Spleen (tissue), 11 donors: ENCODE results near the gene SLC1A3. TPM values are rescaled to one million over a fixed set of nuclear protein-coding genes. Genes with fewer than 3 reads are reported as not detected.

ENCODE experiments used
- DNase-seq: peaks from one replicate; pipeline ENCODE4 v3.0.0-alpha.2; 2020
- H3K27ac ChIP-seq, 8 donors: fragments of 200-600 bp; sonication (generic) in 7 of 8; 1 replicate in 4 of 8; 2 replicates in 4 of 8; pipeline versions ENCODE4 v1.5.0 to v1.8.0; 2016 to 2021; ENCODE audit warnings: inconsistent platforms in 4 of 8, mild to moderate bottlenecking in 4 of 8, moderate library complexity in 1 of 8
- H3K27me3 ChIP-seq, 7 donors: fragments of 200-600 bp; sonication (generic) in 6 of 7; replicated peaks in 1 of 7; 1 replicate in 4 of 7; 2 replicates in 3 of 7; pipeline versions ENCODE4 v1.5.0 to v1.8.0; 2016 to 2021; ENCODE audit warnings: inconsistent platforms in 3 of 7, mild to moderate bottlenecking in 1 of 7
- H3K36me3 ChIP-seq, 6 donors: fragments of 200-600 bp; sonication (generic) in 5 of 6; 1 replicate in 4 of 6; 2 replicates in 2 of 6; pipeline versions ENCODE4 v1.5.0 to v1.8.0; 2016 to 2021; ENCODE audit warnings: inconsistent platforms in 2 of 6
- H3K4me1 ChIP-seq, 6 donors: fragments of 200-600 bp; sonication (generic) in 5 of 6; 1 replicate in 3 of 6; 2 replicates in 3 of 6; pipeline versions ENCODE4 v1.5.0 to v1.8.0; 2016 to 2021; ENCODE audit warnings: inconsistent platforms in 3 of 6
- H3K4me3 ChIP-seq, 8 donors: fragments of 200-600 bp; sonication (generic) in 7 of 8; 1 replicate in 4 of 8; 2 replicates in 4 of 8; pipeline versions ENCODE4 v1.5.0 to v1.8.0; 2016 to 2021; ENCODE audit warnings: inconsistent platforms in 4 of 8, mild to moderate bottlenecking in 4 of 8, moderate library complexity in 2 of 8
- H3K9me3 ChIP-seq, 8 donors: fragments of 200-600 bp; sonication (generic) in 7 of 8; 1 replicate in 4 of 8; 2 replicates in 4 of 8; pipeline versions ENCODE4 v1.5.0 to v1.8.0; 2016 to 2021; ENCODE audit warnings: inconsistent platforms in 4 of 8
- CTCF ChIP-seq, 11 experiments: fragments of 200-600 bp in 7 of 11; fragments of 450-650 bp in 4 of 11; sonication (generic) in 4 of 11; IDR thresholded peaks in 8 of 11; conservative IDR thresholded peaks in 3 of 11; 1 replicate in 7 of 11; 2 replicates in 4 of 11; pipeline versions ENCODE4 v1.4.0 to v1.8.0; 2016 to 2021; ENCODE audit warnings: antibody characterized with exemption in 11 of 11, inconsistent platforms in 4 of 11, mild to moderate bottlenecking in 1 of 11
- POLR2A ChIP-seq, 3 donors: fragments of 450-650 bp; IDR thresholded peaks; one replicate each; pipeline ENCODE4 v1.5.1; 2017; ENCODE audit warnings: antibody characterized with exemption in 3 of 3, mild to moderate bottlenecking in 1 of 3
- POLR2AphosphoS5 ChIP-seq, 3 donors: sonication (generic); formaldehyde crosslinking; IDR thresholded peaks; one replicate each; pipeline ENCODE4 v1.5.1; 2017; ENCODE audit warnings: antibody characterized with exemption in 3 of 3
- WGBS, 5 donors: extraction: QIAGEN DNeasy Blood & Tissue Kit in 3 of 5; methylation state at CpG; one replicate each; pipeline versions ENCODE4 v1.1.5 to v1.1.7; 2013 to 2018; 5-methylcytosine and 5-hydroxymethylcytosine counted together
- intact Hi-C: fragments of 100-400 bp; cut with DNase I; formaldehyde crosslinking; loops from one replicate; pipeline ENCODE4 v1.15.0; 2023; ENCODE audit warnings: low total_unique reads
- polyA plus RNA-seq, 3 donors: library from polyadenylated mRNA; stranded (reverse); fragments of 200-250 nt; gene quantifications; one replicate each; pipeline ENCODE4 v1.2.1, GENCODE V29; 2013
- total RNA-seq, 7 donors: library from RNA; depleted of rRNA in 3 of 7; stranded (reverse); fragments of >200 nt in 3 of 7; fragmentation: NEBNext Ultra II Directional in 4 of 7; extraction: Animal tissue kit (Norgen Biotek cat#: 25700) in 4 of 7; gene quantifications; one replicate each; pipeline versions ENCODE4 v1.1.0 to v1.2.1, GENCODE V29; 2016 to 2021
- donor health status: healthy with polysubstance abuse.
- donor health status: DM: no; HTN: no; CAD: no; lungs with moderate emphysema.
- donor health status: DM: no; HTN: no; CAD: no.
- donor health status: Bipolar disorder and iron deficiency.
- donor health status: healthy.
- donor health status: DM: no; HTN: no; CAD: no.
- donor health status: DM: yes; HTN: yes; CAD: no.

The SLC1A3 gene
- total and polyA plus RNA-seq, 10 donors = 1.5 to 54.7 (median 25.2) TPM

GRCh38 chr5:36593867-36594266, 12.5 kb upstream of the SLC1A3 start:
- Histone ChIP-seq H3K27me3 (no peaks in the 10 kb centered on the region), H3K4me1 (peaks cover 0 to 6% (median 0%) of the 10 kb centered on the region in 6 donors), H3K9me3 (no peaks in the 10 kb centered on the region), H3K27ac (no peak overlapping the region), H3K36me3 (no peaks in the 10 kb centered on the region), H3K4me3 (no peak overlapping the region)
- 42 to 51% (median 46%) methylated on average over 4 of the region's 4 CpGs for WGBS, 5 donors
- no peak for DNase-seq
- intact Hi-C loops = no loop called here
- TF ChIP-seq POLR2AphosphoS5 (IDR thresholded peaks at IDR 0.05) (no peak), CTCF (IDR thresholded peaks at IDR 0.05 in 8 of 11, conservative IDR thresholded peaks at IDR 0.05 in 3 of 11) (no peak), POLR2A (IDR thresholded peaks at IDR 0.05) (no peak)

- no peaks in the 10 kb centered on the region for H3K36me3 ChIP-seq
- no peaks in the 10 kb centered on the region for H3K27me3 ChIP-seq
- H3K9me3 ChIP-seq = no peaks in the 10 kb centered on the region
- intact Hi-C loops = no loop called here
- no peak overlapping the region for H3K4me3 ChIP-seq
- H3K4me1 ChIP-seq = peaks cover 0 to 6% (median 0%) of the 10 kb centered on the region in 6 donors
- DNase-seq = no peak
- TF ChIP-seq POLR2AphosphoS5 (IDR thresholded peaks at IDR 0.05) (no peak), CTCF (IDR thresholded peaks at IDR 0.05 in 8 of 11, conservative IDR thresholded peaks at IDR 0.05 in 3 of 11) (no peak), POLR2A (IDR thresholded peaks at IDR 0.05) (no peak)
- no peak overlapping the region for H3K27ac ChIP-seq
- 89 to 100% (median 96%) methylated on average over 1 of the region's 1 CpG for WGBS, 5 donors
Measured at GRCh38 chr5:36596247-36596646, 10.2 kb upstream of the SLC1A3 start.

- intact Hi-C loops = no loop called here
- no peak for DNase-seq
- Histone ChIP-seq H3K36me3 (no peaks in the 10 kb centered on the region), H3K4me3 (no peak overlapping the region), H3K4me1 (peaks cover 0 to 6% (median 0%) of the 10 kb centered on the region in 6 donors), H3K27me3 (peaks cover 0 to under 1% (median 0%) of the 10 kb centered on the region in 7 donors), H3K27ac (no peak overlapping the region), H3K9me3 (no peaks in the 10 kb centered on the region)
- TF ChIP-seq POLR2AphosphoS5 (IDR thresholded peaks at IDR 0.05) = no peak
- no peak for TF ChIP-seq POLR2A (IDR thresholded peaks at IDR 0.05)
- no peak for TF ChIP-seq CTCF (IDR thresholded peaks at IDR 0.05 in 8 of 11, conservative IDR thresholded peaks at IDR 0.05 in 3 of 11)
- 77 to 90% (median 86%) methylated on average over 6 of the region's 6 CpGs for WGBS, 5 donors
Measured at GRCh38 chr5:36596756-36597155, 9.7 kb upstream of the SLC1A3 start.

GRCh38 chr5:36598045-36598444, 8.4 kb upstream of the SLC1A3 start:
- Histone ChIP-seq H3K27ac (no peak overlapping the region), H3K4me1 (peaks cover 0 to 6% (median 0%) of the 10 kb centered on the region in 6 donors), H3K27me3 (peaks cover 0 to 11% (median 0%) of the 10 kb centered on the region in 7 donors), H3K9me3 (no peaks in the 10 kb centered on the region), H3K4me3 (no peak overlapping the region), H3K36me3 (no peaks in the 10 kb centered on the region)
- intact Hi-C loops = no loop called here
- no peak for DNase-seq
- 75 to 87% (median 82%) methylated on average over 3 of the region's 3 CpGs for WGBS, 5 donors
- TF ChIP-seq CTCF (IDR thresholded peaks at IDR 0.05 in 8 of 11, conservative IDR thresholded peaks at IDR 0.05 in 3 of 11) (no peak), POLR2AphosphoS5 (IDR thresholded peaks at IDR 0.05) (no peak), POLR2A (IDR thresholded peaks at IDR 0.05) (no peak)
